Sigmoid colon (tissue), 7 donors: ENCODE results near the gene MYRF. TPM values are rescaled to one million over a fixed set of nuclear protein-coding genes. Genes with fewer than 3 reads are reported as not detected.

ENCODE experiments used
- DNase-seq: peaks from one replicate; pipeline ENCODE4 v3.0.0-alpha.2; 2019
- H3K27ac ChIP-seq, 4 donors: fragments of 200-600 bp; sonication (generic); one replicate each; pipeline ENCODE4 v1.5.1; 2016 to 2019; ENCODE audit warnings: mild to moderate bottlenecking in 1 of 4
- H3K27me3 ChIP-seq, 3 donors: fragments of 200-600 bp; sonication (generic); one replicate each; pipeline ENCODE4 v1.5.1; 2019; ENCODE audit warnings: mild to moderate bottlenecking in 1 of 3
- H3K36me3 ChIP-seq, 4 donors: fragments of 200-600 bp; sonication (generic); one replicate each; pipeline ENCODE4 v1.5.1; 2016 to 2019
- H3K4me1 ChIP-seq, 4 donors: fragments of 200-600 bp; sonication (generic); one replicate each; pipeline ENCODE4 v1.5.1; 2017 to 2019
- H3K4me3 ChIP-seq, 4 donors: fragments of 200-600 bp; sonication (generic); one replicate each; pipeline ENCODE4 v1.5.1; 2017 to 2019; ENCODE audit warnings: mild to moderate bottlenecking in 2 of 4, moderate library complexity in 1 of 4
- H3K9me3 ChIP-seq, 4 donors: fragments of 200-600 bp in 3 of 4; sonication (generic) in 3 of 4; one replicate each; pipeline versions ENCODE4 v1.5.1 to v1.6.1; 2013 to 2019
- CTCF ChIP-seq, 4 experiments: fragments of 450-650 bp in 3 of 4; fragments of 200-600 bp in 1 of 4; IDR thresholded peaks; one replicate each; pipeline ENCODE4 v1.5.1; 2016 to 2019; ENCODE audit warnings: antibody characterized with exemption in 4 of 4, mild to moderate bottlenecking in 3 of 4, moderate library complexity in 2 of 4
- EP300 ChIP-seq, 4 donors: sonication (generic); formaldehyde crosslinking; IDR thresholded peaks; one replicate each; pipeline ENCODE4 v1.6.1; 2017; ENCODE audit warnings: antibody characterized with exemption in 4 of 4
- POLR2A ChIP-seq, 2 donors: fragments of 450-650 bp; IDR thresholded peaks; one replicate each; pipeline ENCODE4 v1.6.1; 2016; ENCODE audit warnings: antibody characterized with exemption in 2 of 2, mild to moderate bottlenecking in 2 of 2, moderate library complexity in 2 of 2
- POLR2AphosphoS5 ChIP-seq, 4 donors: sonication (generic); formaldehyde crosslinking; IDR thresholded peaks; one replicate each; pipeline ENCODE4 v1.6.1; 2017; ENCODE audit warnings: antibody characterized with exemption in 4 of 4
- WGBS, 2 donors: extraction: QIAGEN DNeasy Blood & Tissue Kit; methylation state at CpG; one replicate each; pipeline ENCODE4 v1.1.7; 2013; 5-methylcytosine and 5-hydroxymethylcytosine counted together
- intact Hi-C: fragments of 100-400 bp; cut with DNase I; formaldehyde crosslinking; loops from one replicate; pipeline ENCODE4 v1.15.1; 2023
- polyA plus RNA-seq, 3 donors: library from polyadenylated mRNA; stranded (reverse); fragments of 200-250 nt; gene quantifications; one replicate each; pipeline ENCODE4 v1.2.3, GENCODE V29; 2013
- total RNA-seq, 4 donors: library from RNA; depleted of rRNA; stranded (reverse); fragments of >200 nt; gene quantifications; one replicate each; pipeline ENCODE4 v1.1.0, GENCODE V29; 2016
- donor health status: healthy with polysubstance abuse.
- donor health status: Bipolar disorder and iron deficiency.
- donor health status: healthy.

The MYRF gene
- total and polyA plus RNA-seq, 7 donors, result under 0.01 to 6.4 (median 0.66) TPM

GRCh38 chr11:61777234-61778090 lies 25.0 kb downstream of the MYRF start:
- intact Hi-C loops, result no loop called here
- Histone ChIP-seq H3K27me3 (peaks cover 0 to 9% (median 0%) of the 10 kb centered on the region in 3 donors), H3K9me3 (no peaks in the 10 kb centered on the region), H3K4me3 (peak overlapping the region in 2 of 4 donors; percentile 16 to 18), H3K4me1 (peaks cover 0 to 11% (median 9%) of the 10 kb centered on the region in 4 donors), H3K27ac (no peak overlapping the region), H3K36me3 (no peaks in the 10 kb centered on the region)
- WGBS, 2 donors, result 48 to 77% methylated on average over 67 of the region's 67 CpGs
- no peak for DNase-seq
- TF ChIP-seq CTCF (IDR thresholded peaks at IDR 0.05) (no peak), EP300 (IDR thresholded peaks at IDR 0.05) (no peak), POLR2A (IDR thresholded peaks at IDR 0.05) (no peak), POLR2AphosphoS5 (IDR thresholded peaks at IDR 0.05) (no peak)

- intact Hi-C loops, result no loop called here
- H3K4me3 ChIP-seq, result no peak overlapping the region
- H3K27ac ChIP-seq, result no peak overlapping the region
- TF ChIP-seq POLR2AphosphoS5 (IDR thresholded peaks at IDR 0.05), result no peak
- no peak for TF ChIP-seq POLR2A (IDR thresholded peaks at IDR 0.05)
- TF ChIP-seq CTCF (IDR thresholded peaks at IDR 0.05), result no peak
- TF ChIP-seq EP300 (IDR thresholded peaks at IDR 0.05), result no peak
- whole genome bisulfite sequencing, 2 donors, result 86 to 89% methylated on average over 11 of the region's 11 CpGs
- H3K36me3 ChIP-seq, result peaks cover 0 to 5% (median 0%) of the 10 kb centered on the region in 4 donors
- H3K4me1 ChIP-seq, result peaks cover 0 to 11% (median 9%) of the 10 kb centered on the region in 4 donors
- H3K9me3 ChIP-seq, result no peaks in the 10 kb centered on the region
- H3K27me3 ChIP-seq, result peaks cover 0 to 9% (median 0%) of the 10 kb centered on the region in 3 donors
- DNase-seq, result no peak
These were observed 26.0 kb downstream of the MYRF start for GRCh38 chr11:61778357-61778886.

DNA sequence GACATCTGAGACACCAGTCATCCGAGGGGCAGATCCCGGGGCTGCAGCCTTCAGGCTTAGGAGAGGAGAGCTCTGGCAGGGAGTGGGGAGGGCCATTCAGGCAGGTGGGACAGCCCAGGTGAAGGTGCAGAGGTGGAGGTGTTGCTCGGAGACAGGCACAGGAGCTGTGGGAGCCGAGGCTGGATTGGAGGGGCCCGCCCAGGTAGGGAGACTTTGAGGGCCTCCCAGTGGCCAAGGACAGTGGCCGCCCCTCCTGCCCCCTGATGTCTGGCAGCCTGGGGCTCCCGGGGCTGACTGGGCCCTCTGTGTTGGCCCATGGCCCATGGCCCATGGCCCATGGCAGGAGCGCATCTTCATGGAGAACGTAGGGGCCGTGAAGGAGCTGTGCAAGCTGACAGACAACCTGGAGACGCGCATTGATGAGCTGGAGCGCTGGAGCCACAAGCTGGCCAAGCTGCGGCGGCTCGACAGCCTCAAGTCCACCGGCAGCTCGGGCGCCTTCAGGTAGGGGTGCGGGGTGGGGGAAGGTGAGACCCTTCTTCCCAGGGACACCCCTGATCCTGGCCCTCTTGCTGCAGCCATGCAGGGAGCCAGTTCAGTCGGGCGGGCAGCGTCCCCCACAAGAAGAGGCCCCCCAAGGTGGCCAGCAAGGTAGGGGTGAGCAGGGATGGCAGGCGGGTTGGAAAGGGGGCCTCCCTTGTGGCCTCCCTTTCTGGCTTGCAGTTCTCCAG lies 26.6 kb downstream of the MYRF start:
- TF ChIP-seq POLR2A (IDR thresholded peaks at IDR 0.05), result no peak
- TF ChIP-seq EP300 (IDR thresholded peaks at IDR 0.05), result no peak
- TF ChIP-seq POLR2AphosphoS5 (IDR thresholded peaks at IDR 0.05), result no peak
- TF ChIP-seq CTCF (IDR thresholded peaks at IDR 0.05), result no peak
- DNase-seq, result no peak
- peaks cover 0 to 9% (median 0%) of the 10 kb centered on the region in 3 donors for H3K27me3 ChIP-seq
- 91% methylated on average over 24 of the region's 24 CpGs for WGBS, 2 donors
- H3K4me3 ChIP-seq, result no peak overlapping the region
- no peaks in the 10 kb centered on the region for H3K9me3 ChIP-seq
- peaks cover 0 to 11% (median 9%) of the 10 kb centered on the region in 4 donors for H3K4me1 ChIP-seq
- H3K36me3 ChIP-seq, result peaks cover 0 to 8% (median 0%) of the 10 kb centered on the region in 4 donors
- no peak overlapping the region for H3K27ac ChIP-seq
- intact Hi-C loops, result no loop called here

DNA sequence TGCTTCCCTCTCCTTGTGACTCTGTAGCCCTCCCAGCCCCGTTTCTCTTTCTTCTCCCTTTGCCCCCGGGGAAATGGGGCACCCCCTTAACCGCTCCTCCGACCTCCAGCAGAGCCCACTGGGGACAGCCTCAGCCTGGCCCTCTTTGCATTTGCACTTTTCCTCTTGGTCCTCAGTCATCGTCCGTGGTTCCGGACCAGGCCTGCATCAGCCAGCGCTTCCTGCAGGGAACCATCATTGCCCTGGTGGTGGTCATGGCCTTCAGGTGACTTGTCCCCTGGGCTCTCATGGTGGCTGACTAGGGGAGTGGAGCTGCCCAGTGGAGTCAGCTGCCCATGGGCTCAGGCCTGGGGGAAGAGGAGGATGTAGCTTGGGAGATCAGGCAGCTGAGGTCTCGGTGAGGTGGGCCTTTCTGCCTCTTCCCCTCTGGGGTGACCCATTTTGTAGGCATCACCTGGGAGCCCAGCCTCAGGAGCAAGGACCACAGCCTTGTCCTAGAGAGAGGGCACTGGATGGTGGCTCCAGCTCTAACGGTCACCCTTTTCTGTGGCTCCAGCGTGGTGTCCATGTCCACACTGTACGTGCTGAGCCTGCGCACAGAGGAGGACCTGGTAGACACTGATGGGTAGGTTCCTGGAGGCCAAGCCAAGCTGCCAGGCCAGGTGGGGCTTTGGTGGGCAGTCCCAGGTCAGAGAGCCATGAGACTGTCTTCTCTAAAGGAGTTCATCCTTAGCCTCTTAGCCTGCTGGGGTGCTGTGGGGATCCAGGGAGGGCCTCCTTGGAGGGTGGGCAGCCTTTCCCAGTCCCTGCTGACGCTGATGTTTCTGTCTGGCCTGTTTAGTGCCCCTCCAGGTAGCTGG lies 27.5 kb downstream of the MYRF start:
- WGBS, 2 donors, result 90 to 91% methylated on average over 14 of the region's 14 CpGs
- Histone ChIP-seq H3K36me3 (peaks cover 0 to 16% (median 2%) of the 10 kb centered on the region in 4 donors), H3K27ac (no peak overlapping the region), H3K27me3 (peaks cover 0 to 9% (median 0%) of the 10 kb centered on the region in 3 donors), H3K4me3 (no peak overlapping the region), H3K9me3 (no peaks in the 10 kb centered on the region), H3K4me1 (peaks cover 0 to 11% (median 9%) of the 10 kb centered on the region in 4 donors)
- DNase-seq, result no peak
- intact Hi-C loops, result no loop called here
- TF ChIP-seq CTCF (IDR thresholded peaks at IDR 0.05), result no peak
- no peak for TF ChIP-seq POLR2A (IDR thresholded peaks at IDR 0.05)
- no peak for TF ChIP-seq EP300 (IDR thresholded peaks at IDR 0.05)
